GM18867 (cell line): ENCODE measurements around the gene GTF2A1L.
"Not testable (repeated sequence)": the region's sequence is repeated elsewhere in the genome, so short reads cannot be mapped to it uniquely, and the experiment has no call there.

Experiments
- ATAC-seq: cut with Tn5 transposase; IDR thresholded peaks from one replicate; pipeline ENCODE4 v1.9.1; 2021; ENCODE audit warnings: mild to moderate bottlenecking, moderate library complexity; ENCODE audit not compliant: unreplicated experiment

Gene GTF2A1L

GRCh38 chr2:48695991-48696390 is 78.3 kb downstream of the GTF2A1L start:
- ATAC-seq = no peak

DNA sequence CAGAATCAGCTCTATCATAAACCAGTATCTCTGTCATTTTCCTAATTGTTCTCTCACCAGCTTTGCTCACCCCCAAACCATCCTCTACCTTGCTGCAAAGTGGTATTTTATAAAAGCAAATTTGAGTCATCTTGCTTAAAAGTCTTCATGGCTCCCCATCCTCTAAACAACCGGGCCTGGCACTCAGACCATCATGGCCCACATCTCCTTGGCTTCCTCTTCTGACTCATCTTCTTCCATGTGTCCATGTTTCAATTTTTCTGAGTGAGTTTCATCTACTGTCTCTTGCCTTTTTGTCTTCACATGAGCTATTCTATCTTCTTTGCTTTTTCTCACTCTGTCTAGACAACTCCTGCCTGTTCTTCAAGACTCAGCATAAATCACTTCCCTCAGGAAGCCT is 79.2 kb downstream of the GTF2A1L start:
- ATAC-seq = no peak

- no peak for ATAC-seq
Observed at GRCh38 chr2:48699348-48699930, 81.8 kb downstream of the GTF2A1L start.

- ATAC-seq = not testable (repeated sequence)
Observed at GRCh38 chr2:48703621-48704020, 86.0 kb downstream of the GTF2A1L start.

GRCh38 chr2:48707466-48707865 is 89.8 kb downstream of the GTF2A1L start:
- no peak for ATAC-seq

GRCh38 chr2:48709096-48710034 is 91.7 kb downstream of the GTF2A1L start:
- ATAC-seq = no peak

- no peak for ATAC-seq
Observed at GRCh38 chr2:48711343-48711742, 93.7 kb downstream of the GTF2A1L start.

- no peak for ATAC-seq
Observed at GRCh38 chr2:48712151-48712550, 94.5 kb downstream of the GTF2A1L start.

- no peak for ATAC-seq
Observed at GRCh38 chr2:48713647-48714046, 96.0 kb downstream of the GTF2A1L start.

DNA sequence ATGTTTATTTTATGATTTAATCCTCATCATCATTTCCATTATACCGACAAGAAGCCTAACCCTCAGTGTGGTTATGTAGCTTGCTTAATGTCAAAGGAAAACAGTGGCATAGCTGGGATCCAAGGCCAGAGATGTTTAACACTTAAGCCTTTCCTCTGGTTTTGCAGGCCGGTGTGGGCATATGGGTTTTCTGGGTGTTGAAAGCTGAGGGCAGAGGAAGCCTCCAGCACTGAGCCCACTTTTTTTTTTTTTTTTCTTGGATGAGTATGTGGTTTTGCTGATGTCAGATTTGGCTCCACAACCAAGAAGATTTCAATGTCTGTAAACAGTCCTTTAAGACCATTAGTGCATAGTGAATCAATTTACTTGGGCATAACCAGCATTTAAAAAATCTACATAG is 96.6 kb downstream of the GTF2A1L start:
- no peak for ATAC-seq

DNA sequence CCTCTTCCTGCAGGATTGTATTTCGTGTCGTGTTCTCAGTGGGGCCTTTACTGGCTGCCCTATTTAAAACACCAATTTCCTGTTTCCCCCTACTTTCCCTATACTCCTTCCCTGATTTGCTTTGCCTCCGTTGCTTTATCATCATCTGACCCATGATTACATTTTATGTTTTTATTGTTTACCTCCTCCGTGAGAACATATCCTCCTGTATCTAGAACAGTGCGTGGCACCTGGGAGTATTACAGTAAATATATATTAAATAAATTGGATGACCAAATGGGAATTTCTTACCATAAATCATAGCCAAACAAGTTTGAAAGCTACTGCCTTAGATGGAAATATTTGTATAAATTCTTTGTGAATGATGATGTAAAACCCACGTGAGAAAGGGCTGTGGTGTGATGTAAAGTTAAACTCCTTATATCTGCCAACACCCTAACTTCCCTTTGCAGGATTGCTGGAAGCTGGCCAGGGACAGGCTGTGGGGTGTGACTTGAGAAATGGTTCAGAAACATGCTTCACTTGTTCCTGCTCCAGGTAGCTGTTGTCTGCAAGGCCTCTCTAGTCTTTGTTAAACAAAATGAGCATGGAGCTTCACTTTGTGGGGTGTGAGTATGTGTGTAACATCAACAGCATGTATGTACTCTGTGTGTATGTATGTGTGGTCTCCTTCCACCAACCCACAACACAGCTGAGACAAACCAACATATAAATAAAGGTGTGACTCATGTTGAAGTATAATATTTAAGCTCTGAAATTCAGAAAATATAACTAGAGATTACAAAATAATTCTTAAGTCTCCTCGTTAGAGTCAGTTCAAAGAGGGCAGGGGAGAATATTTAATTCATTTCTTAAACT is 97.6 kb downstream of the GTF2A1L start:
- ATAC-seq = no peak

- ATAC-seq = no peak
Observed at GRCh38 chr2:48715956-48716355, 98.3 kb downstream of the GTF2A1L start.

GRCh38 chr2:48717846-48718245 is 100.2 kb downstream of the GTF2A1L start:
- ATAC-seq = no peak

GRCh38 chr2:48719480-48720177 is 102.0 kb downstream of the GTF2A1L start:
- ATAC-seq = no peak

DNA sequence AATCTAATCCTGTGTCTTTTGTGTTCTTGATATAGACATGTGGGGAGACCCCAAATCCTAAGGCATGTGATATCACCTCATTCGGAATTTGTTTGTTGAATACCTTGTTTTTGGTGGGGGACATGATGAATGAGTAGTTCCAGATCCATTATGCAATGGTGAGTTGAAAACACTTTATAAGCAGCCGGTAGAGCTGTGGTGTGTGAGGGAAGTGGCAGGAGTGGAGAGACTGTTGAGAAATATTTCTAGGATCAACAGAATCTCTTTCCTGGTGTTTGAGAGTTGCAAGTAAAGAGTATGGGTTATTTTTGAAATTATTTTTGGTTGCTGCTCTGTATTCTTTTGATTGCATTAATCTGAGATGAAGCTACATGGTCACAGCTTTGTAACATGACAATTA is 103.5 kb downstream of the GTF2A1L start:
- no peak for ATAC-seq

DNA sequence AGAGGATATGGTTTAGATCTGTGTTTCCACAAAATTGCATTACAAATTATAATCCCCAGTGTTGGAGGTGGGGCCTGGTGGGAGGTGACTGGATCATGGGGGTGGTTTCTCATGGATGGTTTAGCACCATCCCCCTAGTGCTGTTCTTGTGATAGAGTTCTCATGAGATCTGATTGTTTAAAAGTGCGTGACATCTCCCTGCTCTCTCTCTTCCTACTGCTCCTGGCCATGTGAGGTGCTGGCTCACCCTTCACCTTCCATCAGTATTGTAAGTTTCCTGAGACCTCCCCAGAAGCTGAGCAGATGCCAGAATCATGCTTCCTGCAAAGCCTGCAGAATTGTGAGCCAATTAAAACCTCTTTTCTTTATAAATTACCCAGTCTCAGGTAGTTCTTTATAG is 104.7 kb downstream of the GTF2A1L start:
- no peak for ATAC-seq

DNA sequence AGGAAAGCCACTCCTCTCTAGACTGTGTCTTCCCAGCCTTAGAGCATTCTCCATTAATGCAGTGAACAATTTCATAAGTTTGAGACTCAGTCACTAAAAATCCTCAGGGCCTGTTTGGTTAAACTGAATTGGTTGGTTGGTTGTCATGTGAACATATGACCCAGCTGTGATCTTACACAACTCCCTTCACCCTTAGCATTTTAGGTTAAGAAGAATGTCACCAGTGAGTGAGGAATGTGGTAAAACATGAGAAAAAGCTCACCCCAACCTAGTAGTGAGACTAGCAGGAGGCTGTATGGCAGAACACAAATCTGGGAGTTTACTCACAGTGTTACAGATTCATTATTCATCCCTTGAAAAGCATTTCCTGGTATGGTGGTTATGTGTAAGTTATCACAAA is 105.5 kb downstream of the GTF2A1L start:
- no peak for ATAC-seq

- ATAC-seq = no peak
Observed at GRCh38 chr2:48724278-48724677, 106.6 kb downstream of the GTF2A1L start.

- ATAC-seq = no peak
Observed at GRCh38 chr2:48725696-48726494, 108.2 kb downstream of the GTF2A1L start.

GRCh38 chr2:48727560-48727959 is 109.9 kb downstream of the GTF2A1L start:
- ATAC-seq = no peak
